Lower leg skin (tissue), 3 donors: ENCODE results near the gene KRTAP19-7.

Experiments
- POLR2A ChIP-seq, 2 donors: fragments of 450-650 bp; IDR thresholded peaks; one replicate each; pipeline ENCODE4 v1.6.1; 2016 to 2017; ENCODE audit warnings: antibody characterized with exemption in 2 of 2, mild to moderate bottlenecking in 1 of 2, moderate library complexity in 1 of 2
- TF ChIP-seq, protein P1 (sequence below), 3 donors: fragments of 450-650 bp; IDR thresholded peaks; one replicate each; pipeline ENCODE4 v1.5.1; 2016; ENCODE audit warnings: antibody characterized with exemption in 3 of 3, mild to moderate bottlenecking in 3 of 3, moderate library complexity in 2 of 3

- TF ChIP-seq, protein P1, sequence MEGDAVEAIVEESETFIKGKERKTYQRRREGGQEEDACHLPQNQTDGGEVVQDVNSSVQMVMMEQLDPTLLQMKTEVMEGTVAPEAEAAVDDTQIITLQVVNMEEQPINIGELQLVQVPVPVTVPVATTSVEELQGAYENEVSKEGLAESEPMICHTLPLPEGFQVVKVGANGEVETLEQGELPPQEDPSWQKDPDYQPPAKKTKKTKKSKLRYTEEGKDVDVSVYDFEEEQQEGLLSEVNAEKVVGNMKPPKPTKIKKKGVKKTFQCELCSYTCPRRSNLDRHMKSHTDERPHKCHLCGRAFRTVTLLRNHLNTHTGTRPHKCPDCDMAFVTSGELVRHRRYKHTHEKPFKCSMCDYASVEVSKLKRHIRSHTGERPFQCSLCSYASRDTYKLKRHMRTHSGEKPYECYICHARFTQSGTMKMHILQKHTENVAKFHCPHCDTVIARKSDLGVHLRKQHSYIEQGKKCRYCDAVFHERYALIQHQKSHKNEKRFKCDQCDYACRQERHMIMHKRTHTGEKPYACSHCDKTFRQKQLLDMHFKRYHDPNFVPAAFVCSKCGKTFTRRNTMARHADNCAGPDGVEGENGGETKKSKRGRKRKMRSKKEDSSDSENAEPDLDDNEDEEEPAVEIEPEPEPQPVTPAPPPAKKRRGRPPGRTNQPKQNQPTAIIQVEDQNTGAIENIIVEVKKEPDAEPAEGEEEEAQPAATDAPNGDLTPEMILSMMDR (IDR thresholded peaks at IDR 0.05): no peak
- TF ChIP-seq POLR2A (IDR thresholded peaks at IDR 0.05): no peak
Measured at GRCh38 chr21:30582870-30583269, 21.8 kb upstream of the KRTAP19-7 start.
